Central memory CD4-positive, alpha-beta T cell (primary cell): ENCODE data around the gene TRAPPC10.

Experiments
- DNase-seq: peaks from one replicate; pipeline ENCODE4 v3.0.0; 2022

Gene TRAPPC10

DNA sequence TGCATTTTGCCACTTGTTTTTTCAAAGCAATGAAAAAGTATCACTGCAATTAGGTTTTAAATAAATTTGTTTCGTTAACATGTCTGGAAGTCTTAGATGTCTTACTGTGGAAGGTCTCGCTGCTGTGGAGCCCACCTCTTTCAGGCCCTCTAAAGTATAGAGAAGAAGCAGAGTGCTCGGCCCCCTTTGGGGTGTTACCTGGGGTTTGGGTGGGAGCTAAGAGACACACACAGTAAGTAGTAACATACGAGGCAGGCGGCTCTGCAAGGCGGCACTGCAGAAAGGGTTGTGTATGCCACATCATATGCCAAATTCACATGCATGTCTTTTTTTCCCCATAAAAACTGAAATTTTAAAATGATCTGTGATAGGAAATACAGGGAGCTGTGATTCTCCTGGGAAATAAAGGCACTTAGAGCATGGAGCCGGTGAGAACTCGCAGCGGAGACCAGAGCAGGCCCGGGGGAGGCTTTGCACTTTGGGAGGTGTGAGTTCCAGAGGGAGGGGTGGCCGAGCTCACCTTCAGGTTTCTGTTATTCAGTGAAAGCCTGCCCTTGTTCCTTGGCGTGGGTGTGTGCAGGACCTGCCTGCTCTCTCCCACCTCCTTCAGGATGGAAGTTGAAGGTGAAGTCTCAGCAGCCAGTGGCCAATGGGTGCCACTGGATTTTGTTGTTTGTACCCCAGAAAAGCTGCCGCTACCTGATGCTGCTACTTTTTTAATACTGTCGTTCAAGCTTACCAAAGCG is 59.4 kb downstream of the TRAPPC10 start:
- DNase-seq, result no peak

GRCh38 chr21:44072111-44072510 is 60.0 kb downstream of the TRAPPC10 start:
- no peak for DNase-seq

GRCh38 chr21:44074315-44074958 is 62.3 kb downstream of the TRAPPC10 start:
- DNase-seq, result no peak

- no peak for DNase-seq
Observed at GRCh38 chr21:44076316-44076715, 64.2 kb downstream of the TRAPPC10 start.

DNA sequence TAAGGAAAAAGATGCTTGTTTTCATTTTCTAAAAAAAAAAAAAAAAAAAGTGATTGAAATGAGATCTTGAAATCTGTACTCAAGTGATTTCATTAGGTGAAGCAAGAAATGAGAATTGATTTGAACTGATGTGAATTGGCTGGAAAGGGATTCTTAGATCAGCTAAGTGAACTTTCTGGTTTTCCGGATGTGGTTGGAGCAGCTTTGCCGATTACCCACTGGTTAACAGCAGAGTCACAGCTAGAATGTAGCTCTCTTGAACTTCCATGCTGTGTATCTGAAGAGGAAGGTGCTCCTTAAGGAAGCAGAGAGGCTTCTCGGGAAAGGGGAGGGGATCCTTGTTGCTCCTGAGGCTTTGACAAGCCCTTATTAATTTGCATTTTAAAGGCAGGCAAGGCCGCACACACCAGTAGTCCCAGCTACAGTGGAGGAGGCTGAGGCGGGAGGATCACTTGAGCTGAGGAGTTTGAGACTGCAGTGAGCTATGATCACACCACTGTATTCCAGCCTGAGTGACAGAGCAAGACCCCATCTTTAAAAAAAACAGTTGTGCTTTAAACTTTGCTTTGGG is 66.4 kb downstream of the TRAPPC10 start:
- DNase-seq, result peak; percentile 37

DNA sequence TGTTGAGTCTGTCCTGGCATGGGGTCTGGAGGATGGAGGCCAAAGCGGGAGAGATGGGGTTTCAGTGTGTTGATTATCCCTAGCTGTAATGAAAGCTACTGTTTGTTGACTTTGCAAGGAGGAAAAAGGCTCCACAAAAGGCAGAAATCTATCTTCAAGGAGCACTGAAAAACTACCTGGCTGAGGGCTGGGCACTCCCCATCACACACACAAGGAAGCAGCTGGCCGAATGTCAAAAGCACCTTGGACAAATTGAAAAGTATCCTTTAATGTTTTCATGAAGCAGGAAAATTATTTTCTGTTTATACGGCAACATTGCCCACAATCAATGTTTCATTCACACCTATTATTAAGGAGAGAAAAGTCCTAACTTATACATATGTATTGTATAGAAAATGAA is 67.3 kb downstream of the TRAPPC10 start:
- no peak for DNase-seq

DNA sequence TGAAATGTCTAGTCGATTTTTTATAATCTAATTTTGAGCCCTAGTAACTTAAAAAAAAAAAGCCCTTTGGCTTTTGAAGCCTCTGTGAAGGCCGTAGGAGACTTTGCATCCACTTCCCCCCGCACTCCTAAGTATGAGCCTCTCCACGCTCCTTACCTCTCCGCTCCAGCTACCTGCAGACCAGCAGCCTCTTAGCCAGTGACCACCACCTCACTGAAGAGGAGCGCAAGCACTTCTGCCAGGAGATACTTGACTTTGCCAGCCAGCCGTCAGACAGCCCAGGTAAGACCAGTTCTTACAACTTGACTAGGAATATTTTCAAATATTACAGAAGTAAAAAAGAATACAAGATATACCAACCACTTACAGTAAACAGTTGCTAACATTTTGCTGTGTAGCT is 67.7 kb downstream of the TRAPPC10 start:
- no peak for DNase-seq

GRCh38 chr21:44082648-44083440 is 70.7 kb downstream of the TRAPPC10 start:
- DNase-seq, result no peak

DNA sequence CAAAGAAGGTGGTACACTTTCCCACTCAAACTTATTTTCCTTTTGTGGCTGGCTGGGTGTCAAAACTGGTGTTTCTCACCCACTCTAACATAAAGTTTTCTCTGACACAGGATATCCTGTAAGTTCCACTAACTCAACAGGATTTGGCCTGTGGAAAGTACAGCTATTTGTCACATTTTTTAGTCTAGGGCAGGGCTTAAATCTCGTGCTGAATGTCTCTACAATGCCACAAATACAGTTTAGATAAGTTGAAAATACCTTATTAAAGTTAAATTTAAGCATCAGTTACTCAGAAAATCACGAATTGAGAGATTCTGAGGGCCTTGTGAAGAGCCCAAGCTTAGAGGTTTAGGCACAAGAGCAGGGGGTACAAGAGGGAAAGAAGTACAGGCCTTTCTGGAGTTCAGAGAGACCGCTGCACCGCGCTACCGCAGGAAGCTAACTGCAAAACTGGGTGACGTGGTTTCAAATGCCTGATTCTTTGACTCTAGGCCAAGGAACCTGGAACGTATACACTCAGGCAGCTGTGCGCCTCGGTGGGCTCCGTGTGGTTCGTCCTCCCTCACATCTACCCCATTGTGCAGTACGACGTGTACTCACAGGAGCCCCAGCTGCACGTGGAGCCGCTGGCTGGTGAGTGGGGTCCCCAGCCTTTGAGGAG is 71.7 kb downstream of the TRAPPC10 start:
- peak; percentile 81 for DNase-seq

DNA sequence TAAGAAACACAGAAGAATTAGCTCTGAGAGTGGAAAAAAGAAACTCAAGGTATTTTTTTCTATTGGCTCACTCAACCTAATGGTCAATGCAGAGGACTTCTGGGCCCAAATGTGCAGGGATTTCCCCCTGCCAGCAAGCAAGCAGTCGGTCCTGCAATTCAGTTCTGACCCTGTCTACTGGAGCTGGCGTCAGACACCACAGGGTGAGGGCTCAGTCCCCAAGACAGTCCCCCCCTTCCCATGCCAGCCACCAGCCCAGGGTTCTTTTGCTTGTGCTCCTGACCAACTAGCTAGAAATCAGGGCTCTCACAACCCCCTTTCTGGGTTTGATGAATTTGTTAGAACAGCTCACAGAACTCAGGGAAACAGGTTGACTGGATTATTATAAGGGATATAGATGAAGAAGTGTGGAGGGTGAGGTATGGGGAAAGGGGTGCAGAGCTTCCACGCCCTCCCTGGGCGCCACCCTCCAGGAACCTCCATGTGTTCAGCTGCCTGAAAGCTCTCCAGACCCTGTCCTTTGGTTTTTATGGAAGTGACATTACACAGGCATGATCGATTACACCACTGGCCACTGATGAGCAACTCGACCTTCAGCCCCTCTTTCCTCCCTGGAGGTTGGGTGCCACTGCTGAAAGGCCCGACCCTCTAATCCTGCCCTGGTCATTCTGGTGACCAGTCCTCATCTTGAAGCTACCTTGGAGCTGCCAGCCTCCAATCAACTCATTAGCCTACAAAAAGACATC is 72.6 kb downstream of the TRAPPC10 start:
- no peak for DNase-seq

DNA sequence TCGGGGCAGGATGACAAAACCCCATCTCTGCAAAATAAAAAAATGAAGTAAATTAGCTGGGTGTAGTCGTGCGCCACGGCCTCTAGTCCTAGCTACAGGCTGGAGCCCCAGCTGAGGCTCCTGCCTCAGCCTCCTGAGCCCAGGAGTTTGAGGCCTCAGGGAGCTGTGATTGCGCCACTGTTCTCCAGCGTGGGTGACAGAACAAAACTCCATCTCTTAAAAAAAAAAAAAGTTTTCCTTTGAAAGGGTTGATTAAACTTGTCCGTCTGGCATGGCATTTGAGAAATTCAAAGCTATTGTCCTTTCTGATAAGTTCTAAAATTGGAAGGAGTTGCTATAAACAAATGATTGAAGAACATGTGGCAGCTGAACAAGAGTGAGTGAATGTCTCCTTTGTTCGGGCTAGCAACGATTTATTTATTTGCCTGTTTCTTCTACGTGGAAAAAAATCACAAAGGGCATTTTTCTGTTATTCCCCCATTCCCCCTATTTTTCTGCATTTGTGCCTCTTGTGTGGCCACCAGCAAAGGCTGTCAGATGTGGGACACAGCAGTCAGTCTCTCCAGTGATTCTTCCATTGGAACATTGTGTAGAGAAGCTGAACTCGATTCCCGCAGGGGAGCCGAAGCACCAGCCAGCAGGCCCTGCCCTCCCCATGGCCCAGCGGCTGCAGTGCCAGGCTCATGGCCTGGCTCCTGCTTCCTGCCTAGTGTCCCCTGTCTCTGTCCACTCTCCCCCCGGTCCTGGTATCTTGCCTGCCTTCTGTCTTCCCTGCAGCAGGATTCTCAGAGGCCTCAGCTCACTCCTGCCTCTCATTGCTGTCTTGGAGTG is 73.6 kb downstream of the TRAPPC10 start:
- DNase-seq, result no peak

GRCh38 chr21:44086636-44087425 is 74.7 kb downstream of the TRAPPC10 start:
- DNase-seq, result no peak

DNA sequence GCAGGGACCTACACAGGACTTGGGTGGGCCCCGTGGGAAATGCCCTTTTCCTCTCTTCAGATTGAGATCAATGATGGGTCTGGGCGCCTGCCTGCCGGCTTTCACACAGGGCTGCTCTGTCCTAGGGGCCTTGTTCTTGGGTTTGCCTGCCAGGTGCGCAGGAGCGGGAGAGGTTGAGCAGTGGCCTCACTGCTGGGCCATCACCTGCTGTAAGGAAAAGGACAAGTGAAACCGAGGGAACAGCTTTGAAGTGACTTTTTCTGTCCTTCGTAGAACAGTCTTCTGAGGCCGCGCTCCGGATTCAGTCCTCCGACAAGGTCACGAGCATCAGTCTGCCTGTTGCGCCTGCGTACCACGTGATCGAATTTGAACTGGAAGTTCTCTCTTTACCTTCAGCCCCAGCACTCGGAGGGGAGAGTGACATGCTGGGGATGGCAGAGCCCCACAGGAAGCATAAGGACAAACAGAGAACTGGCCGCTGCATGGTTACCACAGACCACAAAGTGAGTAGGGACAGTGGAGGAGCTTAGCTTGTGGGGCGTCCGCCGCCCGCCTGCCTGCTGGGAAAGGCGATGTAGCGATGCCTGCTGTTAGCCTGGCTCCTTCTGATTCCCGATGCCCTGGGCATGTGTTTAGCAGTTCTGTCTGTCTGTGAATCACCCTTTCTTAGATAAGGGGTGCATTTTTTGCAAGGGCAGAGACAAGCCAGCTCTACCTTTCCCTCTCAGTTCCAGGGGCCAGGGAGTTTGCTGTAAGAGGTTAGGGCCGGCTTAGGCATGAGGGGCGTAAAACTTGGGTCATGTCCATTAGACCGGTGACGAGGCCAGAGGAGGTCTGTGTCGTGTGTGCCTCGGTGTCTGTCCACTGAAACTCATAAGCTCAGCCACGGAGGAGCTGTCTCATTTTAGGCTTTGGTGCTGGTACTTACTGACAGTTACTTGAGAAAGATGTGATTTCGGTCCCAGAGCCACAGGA is 75.6 kb downstream of the TRAPPC10 start:
- no peak for DNase-seq

DNA sequence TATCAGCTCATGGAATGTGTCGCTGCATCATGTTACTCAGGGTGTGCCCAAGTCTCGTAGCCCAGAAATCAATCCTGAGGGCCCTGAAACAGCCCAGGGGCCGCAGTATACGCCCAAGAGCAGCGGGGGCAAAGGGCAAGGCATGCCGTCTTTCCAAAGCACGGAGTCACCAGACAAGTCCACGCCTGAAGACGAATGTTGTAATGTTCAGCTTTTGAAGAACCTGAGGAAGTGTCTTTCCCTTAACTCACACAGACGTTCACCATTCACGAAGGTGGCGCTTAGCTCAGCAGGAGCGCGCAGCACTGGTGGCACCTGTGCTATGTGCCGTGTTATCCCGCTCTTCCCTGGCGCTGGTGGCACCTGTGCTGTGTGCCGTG is 76.3 kb downstream of the TRAPPC10 start:
- DNase-seq, result no peak

DNA sequence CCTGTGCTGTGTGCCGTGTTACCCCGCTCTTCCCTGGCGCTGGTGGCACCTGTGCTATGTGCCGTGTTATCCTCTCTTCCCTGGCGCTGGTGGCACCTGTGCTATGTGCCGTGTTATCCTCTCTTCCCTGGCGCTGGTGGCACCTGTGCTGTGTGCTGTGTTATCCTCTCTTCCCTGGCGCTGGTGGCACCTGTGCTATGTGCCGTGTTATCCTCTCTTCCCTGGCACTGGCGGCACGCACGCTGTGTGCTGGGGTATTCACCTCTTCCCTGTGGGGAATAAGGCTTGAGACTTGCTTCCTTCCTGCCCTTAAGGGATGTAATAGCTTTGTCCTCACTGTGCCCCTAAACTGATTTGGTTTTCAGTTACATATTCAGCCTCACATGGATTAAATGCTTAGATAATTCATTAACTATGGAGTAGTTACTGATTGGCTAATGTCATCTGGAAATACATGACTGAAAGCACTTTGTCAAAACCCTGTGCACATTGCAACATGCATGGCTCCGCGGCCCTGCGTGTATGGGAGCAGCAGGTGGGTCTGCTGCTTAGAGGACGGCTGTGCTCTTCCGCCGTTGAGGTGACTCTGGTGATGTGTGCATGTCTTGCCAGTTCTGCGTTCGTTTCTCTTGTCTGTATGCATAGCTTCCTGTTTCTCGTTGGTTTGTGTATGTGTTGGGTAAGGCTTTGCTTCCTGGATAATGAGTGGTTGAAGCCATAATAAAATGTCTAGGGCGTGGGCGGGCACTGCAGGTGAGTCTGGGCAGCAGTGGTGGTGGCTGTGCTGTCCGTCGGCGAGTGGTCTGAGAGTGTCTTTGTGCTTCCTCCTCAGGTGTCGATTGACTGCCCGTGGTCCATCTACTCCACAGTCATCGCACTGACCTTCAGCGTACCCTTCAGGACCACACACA is 77.1 kb downstream of the TRAPPC10 start:
- DNase-seq, result peak; percentile 73

DNA sequence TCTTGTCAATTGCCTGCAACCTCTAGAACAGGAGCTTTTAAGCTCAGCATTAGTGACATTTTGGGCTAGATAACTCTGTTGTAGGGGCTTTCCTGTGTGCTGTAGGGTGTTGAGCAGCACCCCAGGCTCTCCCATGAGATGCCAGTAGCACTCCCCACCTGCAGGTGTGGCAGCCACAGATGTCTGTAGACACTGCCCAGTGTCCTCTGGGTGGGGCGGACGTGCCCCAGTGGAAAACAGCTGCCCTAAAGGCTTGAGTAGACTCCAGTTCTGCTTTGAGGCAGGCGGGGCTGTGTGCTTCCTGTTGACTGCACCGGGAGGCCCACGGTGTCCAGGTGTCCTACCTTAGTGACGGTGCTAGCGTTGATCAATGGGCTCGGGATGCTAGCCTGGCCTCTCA is 78.2 kb downstream of the TRAPPC10 start:
- DNase-seq, result no peak

GRCh38 chr21:44092211-44092610 is 80.1 kb downstream of the TRAPPC10 start:
- DNase-seq, result no peak

- DNase-seq, result no peak
Observed at GRCh38 chr21:44093761-44094160, 81.7 kb downstream of the TRAPPC10 start.
